Activated naive CD8-positive, alpha-beta T cell treated with anti-CD3 and anti-CD28 coated beads, Interleukin-2, amount 10 ng/mL, durations not matched to agents 7 days and 5 days (primary cell): Measurements from ENCODE around the gene NANOS2. TPM values are rescaled to one million over a fixed set of nuclear protein-coding genes. Genes with fewer than 3 reads are reported as not detected.

Experiments used
- ATAC-seq: fragments of 150-1000 bp; cut with Tn5 transposase; one replicate; pipeline ENCODE4 v1.10.0; 2021; ENCODE audit warnings: low read depth, moderate library complexity
- POLR2A ChIA-PET: fragments of 350-600 bp; sonication (Branson Sonifier 250); formaldehyde crosslinking; loops from one replicate; lab custom pipeline; 2021; ENCODE audit warnings: antibody characterized with exemption; lab: Charles Lee
- DNase-seq: peaks from one replicate; pipeline ENCODE4 v3.0.0; 2021
- H3K27ac Mint-ChIP-seq: one replicate; pipeline ENCODE4 v1.8.0; 2022; ENCODE audit warnings: mild to moderate bottlenecking, mixed read lengths
- H3K27me3 Mint-ChIP-seq: one replicate; pipeline ENCODE4 v1.8.0; 2022; ENCODE audit warnings: mild to moderate bottlenecking, moderate library complexity, mixed read lengths
- H3K36me3 Mint-ChIP-seq: one replicate; pipeline ENCODE4 v1.8.0; 2021; ENCODE audit warnings: mild to moderate bottlenecking, mixed read lengths
- H3K4me1 Mint-ChIP-seq: one replicate; pipeline ENCODE4 v1.8.0; 2021; ENCODE audit warnings: mixed read lengths
- H3K4me3 Mint-ChIP-seq: one replicate; pipeline ENCODE4 v1.8.0; 2022; ENCODE audit warnings: mild to moderate bottlenecking, moderate library complexity, mixed read lengths
- H3K9me3 Mint-ChIP-seq: one replicate; pipeline ENCODE4 v1.8.0; 2021; ENCODE audit warnings: mixed read lengths
- total RNA-seq, 2 experiments: library from RNA; stranded (reverse); gene quantifications; one replicate each; pipeline ENCODE4 v1.2.3, GENCODE V29; 2021

Gene NANOS2
- total RNA-seq, result not detected

DNA sequence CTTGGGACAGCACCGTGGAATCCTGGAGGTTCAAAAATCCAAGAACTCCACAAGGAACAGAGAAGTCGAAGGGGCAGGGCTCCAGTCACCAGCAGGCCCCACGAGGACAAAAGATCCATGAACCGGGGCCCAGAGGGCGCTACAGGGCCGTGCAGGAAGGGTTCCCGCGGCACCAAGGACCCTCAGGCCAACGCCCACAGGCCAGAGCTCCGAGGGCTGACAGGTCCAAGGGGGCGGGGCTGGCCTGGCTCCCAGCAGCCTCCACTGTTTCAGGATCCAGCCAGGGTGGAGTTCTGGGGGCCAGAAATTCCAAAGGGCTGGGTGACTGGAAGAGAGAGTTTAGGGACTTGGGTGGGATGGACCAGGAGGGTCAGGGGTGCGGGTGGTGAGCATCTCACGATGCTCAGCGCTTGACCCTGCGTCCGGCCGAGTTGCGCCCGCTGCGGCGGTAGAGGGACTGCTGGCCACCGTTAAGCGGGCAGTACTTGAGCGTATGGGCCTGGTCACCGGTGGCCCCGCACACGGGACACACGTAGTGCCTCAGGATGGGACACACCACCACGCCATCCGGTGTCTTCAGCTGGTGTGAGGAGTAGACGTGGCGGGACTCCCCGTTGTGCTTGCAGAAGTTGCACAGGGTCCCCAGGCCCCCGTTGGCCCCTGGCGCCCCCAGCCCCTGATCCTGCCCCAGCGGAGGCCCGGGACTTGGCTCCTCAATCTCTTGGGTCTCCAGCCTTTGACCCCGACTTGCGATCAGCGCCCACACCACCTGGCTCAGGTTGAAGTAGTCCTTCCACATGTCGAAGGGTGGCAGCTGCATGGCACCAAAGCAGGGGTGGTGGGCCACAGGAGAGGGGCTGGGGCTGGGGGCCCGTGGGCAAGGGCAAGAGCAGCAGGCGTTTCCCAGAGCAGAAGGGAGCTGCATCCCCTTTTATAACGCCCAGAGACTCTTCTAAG is at the start of gene NANOS2:
Gene NANOS2, minus strand, starts transcription at position 905 of the 957 bp plus-strand sequence. Its CDS starts 85 bp downstream, at position 820.
- H3K27me3 Mint-ChIP-seq, result peaks cover 46% of the 10 kb centered on the region
- peaks cover 20% of the 10 kb centered on the region for H3K4me1 Mint-ChIP-seq
- no peak within 1 kb of the TSS for H3K4me3 Mint-ChIP-seq
- DNase-seq (peak; percentile 56), ATAC-seq (no peak)
- H3K36me3 Mint-ChIP-seq, result no peaks in the 10 kb centered on the region
- POLR2A ChIA-PET, result no interaction called here
- no peaks in the 10 kb centered on the region for H3K9me3 Mint-ChIP-seq
- no peak within 1 kb of the TSS for H3K27ac Mint-ChIP-seq

GRCh38 chr19:45962021-45962420 is 47.4 kb upstream of the NANOS2 start:
- Mint-ChIP-seq H3K27ac (no peak overlapping the region), H3K27me3 (peaks cover 40% of the 10 kb centered on the region)
- POLR2A ChIA-PET, result no interaction called here

DNA sequence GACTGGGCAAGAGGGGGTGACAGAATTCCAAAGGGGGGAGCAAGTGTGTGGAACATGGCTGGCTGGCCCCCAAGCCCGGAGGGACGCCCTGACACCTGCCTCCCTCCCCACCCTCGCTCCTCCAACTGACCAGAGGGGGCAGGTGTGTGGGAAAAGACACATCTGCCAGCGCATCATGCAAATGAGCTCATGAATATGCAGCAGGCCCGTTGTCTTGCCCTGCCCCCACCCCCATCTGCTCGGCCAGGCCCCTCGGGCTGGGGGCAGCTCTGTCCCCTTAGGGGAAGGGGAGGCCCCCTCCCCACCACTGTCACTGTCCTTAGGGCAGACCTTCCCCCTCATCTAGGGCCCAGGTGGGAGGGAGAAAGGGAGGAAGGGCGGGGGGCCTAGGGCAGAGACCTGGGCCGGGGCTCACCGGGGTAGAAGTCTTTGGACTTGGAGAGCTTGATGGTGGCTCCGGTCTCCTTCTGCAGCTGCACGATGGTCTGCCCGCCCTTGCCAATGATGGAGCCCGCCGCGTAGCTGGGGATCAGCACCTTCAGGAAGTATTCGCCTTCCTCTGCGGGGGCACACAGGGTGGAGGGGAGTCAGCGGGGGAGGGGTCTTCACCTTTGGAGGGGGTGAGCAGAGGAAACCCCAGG is 46.1 kb upstream of the NANOS2 start:
- no peak overlapping the region for H3K27ac Mint-ChIP-seq
- ATAC-seq (no peak), DNase-seq (no peak)
- H3K36me3 Mint-ChIP-seq, result no peaks in the 10 kb centered on the region
- no peaks in the 10 kb centered on the region for H3K9me3 Mint-ChIP-seq
- H3K27me3 Mint-ChIP-seq, result peaks cover 41% of the 10 kb centered on the region
- POLR2A ChIA-PET, result no interaction called here
- no peak overlapping the region for H3K4me3 Mint-ChIP-seq
- peaks cover 6% of the 10 kb centered on the region for H3K4me1 Mint-ChIP-seq

More at GRCh38 chr19:45962021-45962420, 47.4 kb upstream of the NANOS2 start:
- H3K9me3 Mint-ChIP-seq, result no peaks in the 10 kb centered on the region
- DNase-seq, result no peak
- H3K36me3 Mint-ChIP-seq, result no peaks in the 10 kb centered on the region
- ATAC-seq, result no peak
- no peak overlapping the region for H3K4me3 Mint-ChIP-seq
- peaks cover 6% of the 10 kb centered on the region for H3K4me1 Mint-ChIP-seq

- peaks cover 12% of the 10 kb centered on the region for H3K4me1 Mint-ChIP-seq
- peaks cover 40% of the 10 kb centered on the region for H3K27me3 Mint-ChIP-seq
Measured at GRCh38 chr19:45959517-45960025, 45.0 kb upstream of the NANOS2 start.

GRCh38 chr19:45958769-45959516 is 44.4 kb upstream of the NANOS2 start:
- no peak overlapping the region for H3K4me3 Mint-ChIP-seq
- H3K4me1 Mint-ChIP-seq, result peaks cover 12% of the 10 kb centered on the region
- H3K9me3 Mint-ChIP-seq, result no peaks in the 10 kb centered on the region
- POLR2A ChIA-PET, result no interaction called here
- no peak for DNase-seq
- H3K36me3 Mint-ChIP-seq, result no peaks in the 10 kb centered on the region
- H3K27ac Mint-ChIP-seq, result no peak overlapping the region
- peaks cover 38% of the 10 kb centered on the region for H3K27me3 Mint-ChIP-seq
- ATAC-seq, result no peak

More at GRCh38 chr19:45959517-45960025, 45.0 kb upstream of the NANOS2 start:
- no peak overlapping the region for H3K4me3 Mint-ChIP-seq
- H3K27ac Mint-ChIP-seq, result no peak overlapping the region
- no peak for DNase-seq
- POLR2A ChIA-PET, result no interaction called here
- no peaks in the 10 kb centered on the region for H3K36me3 Mint-ChIP-seq
- no peak for ATAC-seq
- H3K9me3 Mint-ChIP-seq, result no peaks in the 10 kb centered on the region

DNA sequence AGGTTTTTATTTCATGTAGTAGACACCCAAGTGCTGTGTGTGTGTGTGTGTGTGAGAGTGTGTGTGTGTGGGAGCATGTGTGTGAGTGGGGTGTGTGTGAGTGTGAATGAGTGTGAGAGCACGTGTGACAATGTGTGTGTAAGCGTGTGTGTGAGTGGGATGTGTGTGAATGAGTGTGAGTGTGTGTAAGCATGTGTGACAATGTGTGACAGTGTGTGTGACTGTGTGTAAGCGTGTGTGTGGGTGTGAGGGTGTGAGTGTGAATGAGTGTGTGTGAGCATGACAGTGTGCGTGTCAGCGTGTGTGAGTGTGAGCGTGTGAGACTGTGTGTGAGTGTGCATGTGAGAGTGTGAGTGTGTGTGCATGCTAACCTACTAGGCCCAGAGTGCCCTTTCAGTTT is 43.7 kb upstream of the NANOS2 start:
- POLR2A ChIA-PET, result no interaction called here
- ATAC-seq (no peak), DNase-seq (no peak)
- H3K27ac Mint-ChIP-seq, result no peak overlapping the region
- H3K9me3 Mint-ChIP-seq, result peaks cover under 1% of the 10 kb centered on the region
- peaks cover 13% of the 10 kb centered on the region for H3K4me1 Mint-ChIP-seq
- H3K36me3 Mint-ChIP-seq, result no peaks in the 10 kb centered on the region
- peaks cover 38% of the 10 kb centered on the region for H3K27me3 Mint-ChIP-seq
- no peak overlapping the region for H3K4me3 Mint-ChIP-seq

- ATAC-seq (no peak), DNase-seq (no peak)
- peaks cover 3% of the 10 kb centered on the region for H3K9me3 Mint-ChIP-seq
- no peak overlapping the region for H3K27ac Mint-ChIP-seq
- peaks cover 27% of the 10 kb centered on the region for H3K27me3 Mint-ChIP-seq
- H3K36me3 Mint-ChIP-seq, result no peaks in the 10 kb centered on the region
- H3K4me3 Mint-ChIP-seq, result no peak overlapping the region
- peaks cover 23% of the 10 kb centered on the region for H3K4me1 Mint-ChIP-seq
- POLR2A ChIA-PET, result interaction anchor here (0.7 kb wide), 1 partner anchor 54 kb away, joined by 3 read pairs; the partner anchor contains the start of gene MYPOP
Measured at GRCh38 chr19:45955905-45956608, 41.5 kb upstream of the NANOS2 start.

GRCh38 chr19:45954156-45954555 is 39.6 kb upstream of the NANOS2 start:
- no peak overlapping the region for H3K4me3 Mint-ChIP-seq
- peaks cover 3% of the 10 kb centered on the region for H3K9me3 Mint-ChIP-seq
- H3K27ac Mint-ChIP-seq, result no peak overlapping the region
- ATAC-seq (no peak), DNase-seq (no peak)
- H3K4me1 Mint-ChIP-seq, result peaks cover 20% of the 10 kb centered on the region
- no peaks in the 10 kb centered on the region for H3K36me3 Mint-ChIP-seq
- POLR2A ChIA-PET, result no interaction called here
- H3K27me3 Mint-ChIP-seq, result peaks cover 21% of the 10 kb centered on the region

- POLR2A ChIA-PET, result no interaction called here
- no peak for DNase-seq
- H3K36me3 Mint-ChIP-seq, result no peaks in the 10 kb centered on the region
- peaks cover 3% of the 10 kb centered on the region for H3K9me3 Mint-ChIP-seq
- H3K27ac Mint-ChIP-seq, result no peak overlapping the region
- peaks cover 20% of the 10 kb centered on the region for H3K4me1 Mint-ChIP-seq
- no peak for ATAC-seq
- no peak overlapping the region for H3K4me3 Mint-ChIP-seq
- H3K27me3 Mint-ChIP-seq, result peaks cover 17% of the 10 kb centered on the region
Measured at GRCh38 chr19:45953676-45954075, 39.1 kb upstream of the NANOS2 start.

GRCh38 chr19:45952686-45953505 is 38.3 kb upstream of the NANOS2 start:
- DNase-seq, result peak; percentile 77
- Mint-ChIP-seq H3K27ac (peak overlapping the region; percentile 11), H3K9me3 (peaks cover 3% of the 10 kb centered on the region), H3K27me3 (peaks cover 16% of the 10 kb centered on the region), H3K4me1 (peaks cover 17% of the 10 kb centered on the region), H3K4me3 (peak overlapping the region; percentile 74), H3K36me3 (no peaks in the 10 kb centered on the region)
- peak; percentile 61 for ATAC-seq
- POLR2A ChIA-PET, result interaction anchor here (1.0 kb wide), 1 partner anchor 43 kb away, joined by 3 read pairs; the partner anchor contains the start of gene CCDC61

DNA sequence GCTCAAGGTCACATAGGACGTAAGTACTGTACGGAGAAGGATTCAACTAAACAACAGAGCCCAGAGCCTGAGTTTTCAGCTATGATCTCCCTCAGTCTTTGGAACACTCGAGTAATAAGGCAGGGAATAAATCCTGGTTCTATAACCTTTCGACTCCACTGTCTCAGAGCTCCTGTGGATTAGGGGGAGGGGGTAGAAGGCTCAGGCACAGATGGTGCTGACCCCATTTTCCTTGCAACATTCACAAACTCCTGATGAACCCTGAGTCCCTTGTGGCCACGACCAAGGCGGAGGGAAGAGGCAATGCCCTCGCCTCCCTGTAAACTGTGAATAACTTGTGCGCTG is 37.7 kb upstream of the NANOS2 start:
- H3K27me3 Mint-ChIP-seq, result peaks cover 16% of the 10 kb centered on the region
- POLR2A ChIA-PET, result interaction anchor here (1.0 kb wide), 1 partner anchor 43 kb away, joined by 3 read pairs; the partner anchor contains the start of gene CCDC61
- H3K9me3 Mint-ChIP-seq, result peaks cover 3% of the 10 kb centered on the region
- peak overlapping the region; percentile 74 for H3K4me3 Mint-ChIP-seq
- H3K36me3 Mint-ChIP-seq, result no peaks in the 10 kb centered on the region
- ATAC-seq, result no peak
- H3K4me1 Mint-ChIP-seq, result peaks cover 17% of the 10 kb centered on the region
- H3K27ac Mint-ChIP-seq, result no peak overlapping the region
- DNase-seq, result no peak

DNA sequence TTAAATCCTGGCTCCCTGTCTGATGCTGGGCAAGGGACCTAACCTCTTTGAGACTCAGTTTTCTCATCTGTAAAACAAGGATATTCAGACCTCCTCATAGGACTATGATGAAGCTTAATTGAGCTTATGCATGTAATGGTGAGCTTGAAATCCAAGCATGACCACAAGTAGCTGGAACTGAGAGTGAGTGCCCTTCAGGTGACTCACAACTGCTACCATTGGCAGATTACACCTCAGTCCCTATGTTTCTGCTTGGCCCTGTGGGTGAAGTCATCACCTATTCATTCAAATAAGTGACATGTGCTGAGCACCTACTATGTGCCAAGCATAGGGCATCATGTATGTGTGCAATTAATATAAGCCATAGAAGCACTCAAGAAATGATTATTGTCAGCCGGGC is 33.3 kb upstream of the NANOS2 start:
- H3K9me3 Mint-ChIP-seq, result no peaks in the 10 kb centered on the region
- H3K27ac Mint-ChIP-seq, result no peak overlapping the region
- DNase-seq (no peak), ATAC-seq (no peak)
- POLR2A ChIA-PET, result no interaction called here
- no peaks in the 10 kb centered on the region for H3K36me3 Mint-ChIP-seq
- peaks cover 19% of the 10 kb centered on the region for H3K27me3 Mint-ChIP-seq
- H3K4me1 Mint-ChIP-seq, result peaks cover 7% of the 10 kb centered on the region
- H3K4me3 Mint-ChIP-seq, result no peak overlapping the region
